Mesenchymal stem cell (in vitro differentiated cells and primary cell): ENCODE results near the gene SMARCAL1.
"Not testable (repeated sequence)": the region's sequence is repeated elsewhere in the genome, so short reads cannot be mapped to it uniquely, and the experiment has no call there.

ENCODE experiments used
- DNase-seq: peaks from one replicate; pipeline ENCODE4 v3.0.0-alpha.2; 2013
- H2AFZ ChIP-seq: one replicate; pipeline ENCODE4 v1.6.1; 2013; ENCODE audit warnings: low read depth, mild to moderate bottlenecking, control low read depth, inconsistent platforms, low read length, moderate library complexity
- H2AK5ac ChIP-seq: 2 replicates; pipeline ENCODE4 v1.6.1; 2013; ENCODE audit warnings: low read length, moderate library complexity, mild to moderate bottlenecking, inconsistent platforms; ENCODE audit not compliant: severe bottlenecking
- H2BK120ac ChIP-seq: one replicate; pipeline ENCODE4 v1.6.1; 2013; ENCODE audit warnings: low read depth, mild to moderate bottlenecking, inconsistent platforms, low read length, moderate library complexity
- H2BK12ac ChIP-seq, 2 experiments: one replicate each; pipeline ENCODE4 v1.6.1; 2013; ENCODE audit warnings: inconsistent platforms in 2 of 2, low read length in 2 of 2, mild to moderate bottlenecking in 2 of 2, moderate library complexity in 2 of 2, control low read depth in 1 of 2
- H2BK15ac ChIP-seq: one replicate; pipeline ENCODE4 v1.6.1; 2013; ENCODE audit warnings: mild to moderate bottlenecking, low read depth, inconsistent platforms; ENCODE audit not compliant: poor library complexity, severe bottlenecking
- H2BK5ac ChIP-seq: 2 replicates; pipeline ENCODE4 v1.6.1; 2013; ENCODE audit warnings: low read depth, mild to moderate bottlenecking, low read length, control low read depth, inconsistent platforms; ENCODE audit not compliant: poor library complexity, severe bottlenecking
- H3K14ac ChIP-seq, 2 experiments: one replicate each; pipeline ENCODE4 v1.6.1; 2013; ENCODE audit warnings: inconsistent platforms in 2 of 2, low read length in 2 of 2, control low read depth in 1 of 2, mild to moderate bottlenecking in 1 of 2, moderate library complexity in 1 of 2
- H3K18ac ChIP-seq, 2 experiments: one replicate each; pipeline ENCODE4 v1.6.1; 2013; ENCODE audit warnings: inconsistent platforms in 2 of 2, low read length in 2 of 2, control low read depth in 1 of 2, low read depth in 1 of 2, mild to moderate bottlenecking in 1 of 2
- H3K23ac ChIP-seq, 2 experiments: one replicate each; pipeline ENCODE4 v1.6.1; 2013; ENCODE audit warnings: inconsistent platforms in 2 of 2, low read length in 2 of 2, mild to moderate bottlenecking in 2 of 2, moderate library complexity in 2 of 2, control low read depth in 1 of 2
- H3K27ac ChIP-seq: 2 replicates; pipeline ENCODE4 v1.5.1; 2013; ENCODE audit warnings: mild to moderate bottlenecking, moderate library complexity, low read length, control low read depth, inconsistent platforms; ENCODE audit not compliant: poor library complexity, severe bottlenecking
- H3K27me3 ChIP-seq, 2 experiments: 2 replicates each; pipeline versions ENCODE4 v1.6.1 to v1.7.0; 2013; ENCODE audit warnings: low read length in 2 of 2, mild to moderate bottlenecking in 2 of 2, moderate library complexity in 2 of 2, control low read depth in 1 of 2, inconsistent platforms in 1 of 2; ENCODE audit not compliant: control insufficient read depth in 1 of 2, insufficient read depth in 1 of 2
- H3K36me3 ChIP-seq, 2 experiments: 2 replicates each; pipeline versions ENCODE4 v1.6.1 to v1.7.0; 2013; ENCODE audit warnings: low read length in 2 of 2, control low read depth in 1 of 2, inconsistent platforms in 1 of 2, low read depth in 1 of 2, mild to moderate bottlenecking in 1 of 2; ENCODE audit not compliant: insufficient read depth in 2 of 2, control insufficient read depth in 1 of 2
- H3K4ac ChIP-seq, 2 experiments: one replicate each; pipeline ENCODE4 v1.6.1; 2013; ENCODE audit warnings: inconsistent platforms in 2 of 2, low read length in 2 of 2, mild to moderate bottlenecking in 2 of 2, moderate library complexity in 2 of 2, control low read depth in 1 of 2, low read depth in 1 of 2
- H3K4me1 ChIP-seq: 2 replicates; pipeline ENCODE4 v1.6.1; 2013; ENCODE audit warnings: low read depth, low read length, control low read depth; ENCODE audit not compliant: control insufficient read depth, insufficient read depth
- H3K4me2 ChIP-seq: 2 replicates; pipeline ENCODE4 v1.6.1; 2013; ENCODE audit warnings: low read length, mild to moderate bottlenecking, inconsistent platforms; ENCODE audit not compliant: poor library complexity, severe bottlenecking
- H3K4me3 ChIP-seq, 2 experiments: 2 replicates each; pipeline versions ENCODE4 v1.5.1 to v1.7.0; 2013; ENCODE audit warnings: low read length in 2 of 2, mild to moderate bottlenecking in 2 of 2, control low read depth in 1 of 2, low read depth in 1 of 2; ENCODE audit not compliant: insufficient read depth in 1 of 2
- H3K79me1 ChIP-seq: replicated peaks from 2 replicates; pipeline ENCODE4 v1.6.1; 2013; ENCODE audit warnings: mild to moderate bottlenecking, control low read depth, low read length, inconsistent platforms; ENCODE audit not compliant: poor library complexity, severe bottlenecking
- H3K9ac ChIP-seq: 2 replicates; pipeline ENCODE4 v1.7.0; 2013; ENCODE audit warnings: mild to moderate bottlenecking, low read length, moderate library complexity
- H3K9me3 ChIP-seq: 2 replicates; pipeline ENCODE4 v1.7.0; 2013; ENCODE audit warnings: mild to moderate bottlenecking, low read length; ENCODE audit not compliant: control insufficient read depth
- H4K8ac ChIP-seq: one replicate; pipeline ENCODE4 v1.6.1; 2013; ENCODE audit warnings: inconsistent platforms, mild to moderate bottlenecking, low read length, moderate library complexity
- H4K91ac ChIP-seq: one replicate; pipeline ENCODE4 v1.6.1; 2013; ENCODE audit warnings: mild to moderate bottlenecking, low read length, inconsistent platforms
- WGBS: methylation state at CpG from one replicate; pipeline ENCODE4 v1.1.7; 2013; ENCODE audit warnings: mixed read lengths; 5-methylcytosine and 5-hydroxymethylcytosine counted together

The SMARCAL1 gene

DNA sequence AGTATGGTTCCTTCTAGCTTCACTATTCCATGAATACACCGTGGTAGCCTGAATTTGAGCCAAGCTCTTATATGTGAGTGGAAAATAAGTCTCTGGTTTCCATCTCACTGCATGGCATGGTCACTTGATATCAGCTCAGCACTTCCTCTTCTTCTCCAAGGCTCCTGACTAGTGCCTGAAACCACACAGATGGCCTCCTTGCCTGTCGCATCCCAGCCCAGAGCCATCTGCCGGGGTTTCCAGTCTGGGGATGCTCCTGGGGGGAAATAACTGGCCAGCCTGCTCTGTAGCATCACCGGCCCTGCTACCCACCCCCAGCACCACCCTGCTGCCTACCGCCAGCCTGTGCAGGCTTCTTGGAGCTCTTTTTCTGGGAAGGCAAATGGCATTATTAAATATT lies 32.3 kb upstream of the SMARCAL1 start:
- H3K4me2 ChIP-seq, result no peak overlapping the region
- no peaks in the 10 kb centered on the region for H3K79me1 ChIP-seq
- DNase-seq, result no peak
- H3K36me3 ChIP-seq, result no peaks in the 10 kb centered on the region
- no peak overlapping the region for H3K23ac ChIP-seq
- H3K27me3 ChIP-seq, result no peaks in the 10 kb centered on the region
- H2BK15ac ChIP-seq, result no peak overlapping the region
- no peak overlapping the region for H3K4me3 ChIP-seq
- H2AFZ ChIP-seq, result no peak overlapping the region
- H2AK5ac ChIP-seq, result no peak overlapping the region
- no peak overlapping the region for H4K91ac ChIP-seq
- H3K9me3 ChIP-seq, result no peaks in the 10 kb centered on the region
- no peak overlapping the region for H3K14ac ChIP-seq
- H3K27ac ChIP-seq, result no peak overlapping the region
- no peak overlapping the region for H3K9ac ChIP-seq
- no peak overlapping the region for H2BK120ac ChIP-seq
- no peak overlapping the region for H4K8ac ChIP-seq
- no peak overlapping the region for H2BK5ac ChIP-seq
- no peaks in the 10 kb centered on the region for H3K4me1 ChIP-seq
- H2BK12ac ChIP-seq, result no peak overlapping the region
- no peak overlapping the region for H3K4ac ChIP-seq
- 86% methylated on average over 3 of the region's 5 CpGs for WGBS
- no peak overlapping the region for H3K18ac ChIP-seq

DNA sequence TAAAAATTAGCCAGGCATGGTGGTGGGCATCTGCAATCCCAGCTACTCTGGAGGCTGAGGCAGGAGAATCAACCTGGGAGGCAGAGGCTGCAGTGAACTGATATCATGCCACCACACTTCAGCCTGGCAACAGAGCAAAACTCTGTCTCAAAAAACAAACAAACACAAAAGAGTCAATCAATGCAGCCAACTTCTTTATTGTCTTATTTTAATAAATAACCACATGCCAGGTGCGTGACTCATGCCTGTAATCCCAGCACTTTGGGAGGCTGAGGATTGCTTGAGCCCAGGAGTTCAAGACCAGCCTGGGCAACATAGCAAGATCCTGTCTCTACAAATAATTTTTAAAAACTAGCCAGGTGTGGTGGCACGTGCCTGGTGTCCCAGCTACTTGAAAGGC lies 27.9 kb upstream of the SMARCAL1 start:
- H3K23ac ChIP-seq, H2BK5ac ChIP-seq, DNase-seq, H3K4me2 ChIP-seq, H3K27me3 ChIP-seq, H2BK15ac ChIP-seq, H4K91ac ChIP-seq, H3K9ac ChIP-seq, H3K4ac ChIP-seq, H2AFZ ChIP-seq, H3K14ac ChIP-seq, H2AK5ac ChIP-seq, H3K79me1 ChIP-seq, H2BK120ac ChIP-seq, H4K8ac ChIP-seq, H3K18ac ChIP-seq, H3K9me3 ChIP-seq, H3K27ac ChIP-seq, H3K36me3 ChIP-seq, H3K4me3 ChIP-seq, H3K4me1 ChIP-seq, H2BK12ac ChIP-seq: not testable (repeated sequence)
- 88% methylated on average over 2 of the region's 2 CpGs for WGBS

GRCh38 chr2:216385478-216385877 lies 26.8 kb upstream of the SMARCAL1 start:
- DNase-seq, result no peak
- H4K91ac ChIP-seq, result no peak overlapping the region
- H2BK5ac ChIP-seq, result no peak overlapping the region
- H2BK15ac ChIP-seq, result no peak overlapping the region
- H3K4ac ChIP-seq, result peak overlapping the region in 1 of 2 experiments; percentile 17
- no peak overlapping the region for H3K9ac ChIP-seq
- no peak overlapping the region for H2BK12ac ChIP-seq
- no peak overlapping the region for H3K27ac ChIP-seq
- peaks cover 0 to 8% of the 10 kb centered on the region in 2 experiments for H3K27me3 ChIP-seq
- no peak overlapping the region for H3K4me2 ChIP-seq
- WGBS, result 86% methylated on average over 2 of the region's 2 CpGs
- no peak overlapping the region for H4K8ac ChIP-seq
- no peak overlapping the region for H2BK120ac ChIP-seq
- H2AK5ac ChIP-seq, result no peak overlapping the region
- H3K79me1 ChIP-seq, result no peaks in the 10 kb centered on the region
- H3K4me3 ChIP-seq, result no peak overlapping the region
- H3K23ac ChIP-seq, result no peak overlapping the region
- no peaks in the 10 kb centered on the region for H3K4me1 ChIP-seq
- H3K18ac ChIP-seq, result no peak overlapping the region
- H3K9me3 ChIP-seq, result peaks cover 7% of the 10 kb centered on the region
- H2AFZ ChIP-seq, result no peak overlapping the region
- H3K14ac ChIP-seq, result no peak overlapping the region
- H3K36me3 ChIP-seq, result no peaks in the 10 kb centered on the region

DNA sequence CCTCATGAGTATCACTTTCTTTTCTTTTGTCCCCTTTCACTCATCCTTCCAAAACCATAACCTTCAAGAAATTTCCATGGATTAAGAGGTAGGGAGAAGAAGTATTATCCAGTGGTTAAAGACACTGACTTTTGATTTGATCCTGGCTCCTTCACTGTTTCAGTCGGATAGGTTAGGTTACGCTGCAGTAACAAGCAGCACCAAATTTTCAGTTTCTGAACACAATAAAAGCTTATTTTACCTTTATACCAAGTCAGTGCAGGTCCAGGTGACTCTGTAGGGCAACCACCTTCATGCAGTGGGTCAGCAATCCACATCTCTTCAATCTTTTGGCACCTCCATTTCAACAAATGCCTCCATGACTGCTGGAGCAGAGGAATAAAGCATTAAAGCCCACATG lies 25.0 kb upstream of the SMARCAL1 start:
- H3K18ac ChIP-seq, result no peak overlapping the region
- H3K27me3 ChIP-seq, result peaks cover 0 to 8% of the 10 kb centered on the region in 2 experiments
- H3K23ac ChIP-seq, result no peak overlapping the region
- no peak overlapping the region for H2BK120ac ChIP-seq
- no peaks in the 10 kb centered on the region for H3K79me1 ChIP-seq
- no peak overlapping the region for H4K91ac ChIP-seq
- H2AFZ ChIP-seq, result no peak overlapping the region
- WGBS, result 94% methylated on average over 2 of the region's 2 CpGs
- H3K4me2 ChIP-seq, result no peak overlapping the region
- H3K36me3 ChIP-seq, result no peaks in the 10 kb centered on the region
- H2BK12ac ChIP-seq, result no peak overlapping the region
- no peak overlapping the region for H2AK5ac ChIP-seq
- no peak overlapping the region for H4K8ac ChIP-seq
- no peak overlapping the region for H2BK5ac ChIP-seq
- no peak overlapping the region for H3K9ac ChIP-seq
- H3K27ac ChIP-seq, result no peak overlapping the region
- no peak overlapping the region for H3K4ac ChIP-seq
- no peak overlapping the region for H2BK15ac ChIP-seq
- no peak for DNase-seq
- peaks cover 7% of the 10 kb centered on the region for H3K9me3 ChIP-seq
- H3K4me3 ChIP-seq, result no peak overlapping the region
- no peaks in the 10 kb centered on the region for H3K4me1 ChIP-seq
- no peak overlapping the region for H3K14ac ChIP-seq
